ENCODE results near the gene ABCA13.

ABCA13 gene

GRCh38 chr7:48627164-48627563, 455.9 kb downstream of the ABCA13 start:
- DNase-seq (ENCODE audit: low read depth in 2 of 3, low spot score in 2 of 3) = no peak

DNA sequence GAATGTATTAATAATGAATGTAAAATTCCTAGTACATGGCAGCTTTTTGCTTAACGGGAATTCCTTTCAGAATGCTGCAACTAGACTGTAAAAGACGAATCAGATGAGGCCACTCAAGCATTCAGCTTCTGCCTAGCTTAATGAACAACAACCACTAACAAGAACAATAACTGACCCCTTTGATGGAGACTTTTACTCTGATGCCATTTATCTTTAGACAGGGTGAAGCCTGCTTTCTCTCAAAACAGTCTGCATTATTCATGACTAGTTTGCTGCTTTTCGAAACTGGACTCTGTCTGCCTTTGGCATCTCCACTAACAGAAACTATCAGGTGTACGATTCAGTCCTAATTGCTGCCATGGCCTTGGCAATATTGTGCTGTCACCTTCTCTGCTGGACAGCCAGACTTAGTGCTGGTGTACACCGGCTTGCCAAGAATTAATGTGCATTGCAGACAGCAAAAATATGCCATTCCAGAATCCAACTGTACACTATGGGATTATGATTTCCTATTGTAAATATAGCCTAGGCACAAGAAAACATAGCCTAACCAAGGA, 457.6 kb downstream of the ABCA13 start:
- DNase-seq (ENCODE audit: low read depth in 2 of 3, low spot score in 2 of 3) = no peak

GRCh38 chr7:48634116-48634632, 462.9 kb downstream of the ABCA13 start:
- DNase-seq (ENCODE audit: low read depth in 2 of 3, low spot score in 2 of 3) = no peak

- no peak for DNase-seq (ENCODE audit: low read depth in 2 of 3, low spot score in 2 of 3)
Measured at GRCh38 chr7:48635796-48636195, 464.5 kb downstream of the ABCA13 start.

GRCh38 chr7:48636391-48637015, 465.2 kb downstream of the ABCA13 start:
- no peak for DNase-seq (ENCODE audit: low read depth in 2 of 3, low spot score in 2 of 3)

DNA sequence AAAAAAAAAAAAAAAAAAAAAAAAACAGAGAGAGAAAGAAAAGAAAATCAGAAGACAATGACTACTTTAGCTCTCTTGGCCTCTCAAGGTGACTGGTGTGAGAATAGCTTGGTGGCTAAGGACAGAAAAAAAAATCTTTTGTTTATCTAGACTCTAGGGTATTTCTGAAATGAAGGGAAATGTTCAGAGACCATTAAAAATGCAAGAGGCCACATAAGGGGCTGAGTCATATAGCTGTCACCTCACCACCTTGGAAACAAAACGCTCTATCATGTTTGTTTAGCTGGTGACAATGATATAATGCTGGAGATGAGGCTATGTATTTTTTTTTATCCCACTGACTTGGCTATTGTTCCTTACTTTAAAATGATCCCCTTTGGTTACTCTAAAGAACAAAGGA, 466.1 kb downstream of the ABCA13 start:
- DNase-seq (ENCODE audit: low read depth in 2 of 3, low spot score in 2 of 3) = no peak

GRCh38 chr7:48638041-48638440, 466.8 kb downstream of the ABCA13 start:
- no peak for DNase-seq (ENCODE audit: low read depth in 2 of 3, low spot score in 2 of 3)

DNA sequence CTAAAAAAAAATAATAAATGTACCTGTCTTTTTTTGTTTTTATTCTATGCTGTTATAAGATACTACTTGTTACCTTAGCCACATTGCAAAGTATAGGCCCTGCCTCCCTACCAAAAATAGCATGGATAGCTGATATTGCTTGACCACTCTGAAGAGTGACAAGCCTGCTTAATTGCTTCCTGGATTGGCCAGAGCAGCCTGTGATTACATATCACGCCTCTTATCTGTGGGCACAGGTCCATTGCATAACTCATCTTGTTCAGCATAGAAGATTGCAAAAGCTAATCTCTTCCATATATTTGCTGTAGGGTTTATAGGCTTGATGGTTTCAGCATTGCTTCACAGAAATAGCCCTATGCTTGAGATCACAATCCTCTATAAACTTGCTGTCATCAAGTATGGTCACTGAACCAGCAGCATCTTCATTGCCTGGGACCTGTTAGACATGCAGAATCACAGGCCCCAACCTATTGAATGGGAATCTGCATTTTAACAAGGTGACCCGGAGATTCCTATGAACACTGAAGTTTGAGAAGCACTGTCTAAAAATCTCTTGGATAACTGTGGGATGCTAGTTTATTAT, 472.3 kb downstream of the ABCA13 start:
- DNase-seq (ENCODE audit: low read depth in 2 of 3, low spot score in 2 of 3) = no peak

DNA sequence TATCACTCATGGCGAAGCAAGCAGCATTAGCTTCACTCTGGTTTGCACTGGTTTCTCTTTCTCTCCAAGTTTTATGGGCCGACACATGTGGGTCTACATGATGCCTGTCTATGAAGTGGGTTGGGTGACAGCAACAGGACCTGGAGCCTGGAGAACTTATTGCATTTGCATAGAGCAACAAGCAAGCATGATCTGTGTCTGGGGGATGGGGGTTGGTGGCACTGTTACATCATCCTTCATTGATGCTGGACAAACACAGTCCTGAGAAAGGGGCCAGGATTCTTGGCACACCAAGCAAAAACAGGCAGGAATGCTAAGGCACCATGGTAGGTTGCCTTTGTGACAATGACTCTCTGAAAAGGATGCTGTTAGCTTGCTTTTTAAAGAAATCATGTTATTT, 486.9 kb downstream of the ABCA13 start:
- no peak for DNase-seq (ENCODE audit: low read depth in 2 of 3, low spot score in 2 of 3)

GRCh38 chr7:48660306-48660870, 489.1 kb downstream of the ABCA13 start:
- DNase-seq (ENCODE audit: low read depth in 2 of 3, low spot score in 2 of 3) = no peak

DNA sequence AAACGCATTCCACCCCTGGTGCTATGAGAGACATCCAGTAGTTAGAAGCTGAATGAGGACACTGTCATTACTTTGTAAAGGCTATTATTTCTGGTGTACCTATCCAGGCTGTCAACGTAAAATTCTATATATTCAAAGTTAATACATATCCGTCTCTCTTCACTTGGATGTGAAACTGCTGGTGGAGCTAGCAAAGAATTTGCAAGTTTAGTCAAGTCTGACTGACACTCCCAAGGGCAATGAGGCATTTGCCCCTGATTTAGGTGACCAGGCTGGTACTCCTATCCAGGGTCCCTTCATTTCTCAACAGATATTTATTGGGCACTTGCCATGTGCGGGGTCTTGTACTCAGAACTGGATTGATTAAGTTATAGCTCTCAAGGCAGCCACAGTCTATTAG, 493.0 kb downstream of the ABCA13 start:
- DNase-seq (ENCODE audit: low read depth in 2 of 3, low spot score in 2 of 3) = no peak

GRCh38 chr7:48665353-48666135, 494.3 kb downstream of the ABCA13 start:
- no peak for DNase-seq (ENCODE audit: low read depth in 2 of 3, low spot score in 2 of 3)

GRCh38 chr7:48667407-48667806, 496.1 kb downstream of the ABCA13 start:
- no peak for DNase-seq (ENCODE audit: low read depth in 2 of 3, low spot score in 2 of 3)

DNA sequence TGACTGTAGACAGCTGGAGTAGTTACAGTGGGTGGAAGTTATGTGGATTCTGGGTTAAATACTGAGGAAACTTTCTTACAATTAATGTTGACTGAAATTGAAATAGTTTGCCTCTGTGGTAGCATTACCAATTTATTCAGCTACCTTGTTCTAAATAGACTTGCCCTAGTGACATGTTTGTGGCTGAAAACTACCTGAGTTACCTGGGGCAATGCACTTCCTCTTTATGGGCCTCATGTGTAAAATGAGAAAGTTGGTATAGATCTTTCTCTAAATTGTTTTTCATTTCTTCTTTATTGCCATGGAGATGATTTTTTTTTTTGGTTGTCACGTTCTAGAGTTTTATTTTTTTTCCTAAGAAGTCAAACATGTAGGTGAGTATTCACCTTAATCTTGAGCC, 500.4 kb downstream of the ABCA13 start:
- no peak for DNase-seq (ENCODE audit: low read depth in 2 of 3, low spot score in 2 of 3)

- DNase-seq (ENCODE audit: low read depth in 2 of 3, low spot score in 2 of 3) = no peak
Measured at GRCh38 chr7:48681006-48681405, 509.7 kb downstream of the ABCA13 start.

- DNase-seq (ENCODE audit: low read depth in 2 of 3, low spot score in 2 of 3) = no peak
Measured at GRCh38 chr7:48691788-48692187, 520.5 kb downstream of the ABCA13 start.

Data from activated CD8-positive, alpha-beta memory T cell treated with anti-CD3 and anti-CD28 coated beads for 48 hours (primary cell).